Natural killer cell (primary cell): ENCODE measurements around the gene ZNF181. TPM values are rescaled to one million over a fixed set of nuclear protein-coding genes. Genes with fewer than 3 reads are reported as not detected.

Source experiments
- ATAC-seq, 3 donors: fragments of 150-1000 bp in 2 of 3; fragments of 200-7000 bp in 1 of 3; cut with Tn5 transposase; 1 replicate in 1 of 3; 2 replicates in 2 of 3; pipeline ENCODE4 v1.10.0; 2021; ENCODE audit warnings: mild to moderate bottlenecking in 2 of 3, moderate library complexity in 2 of 3
- DNase-seq, 2 donors: peaks; one replicate each; pipeline versions ENCODE4 v3.0.0 to v3.0.0-alpha.2; 2013 to 2021; ENCODE audit warnings: mixed read lengths in 1 of 2
- H3K27ac ChIP-seq: one replicate; pipeline ENCODE4 v1.5.1; 2013; ENCODE audit warnings: mild to moderate bottlenecking, low read length
- H3K27me3 ChIP-seq: one replicate; pipeline ENCODE4 v1.6.1; 2013; ENCODE audit warnings: low read length; ENCODE audit not compliant: control insufficient read depth, insufficient read depth
- H3K36me3 ChIP-seq: one replicate; pipeline ENCODE4 v1.6.1; 2013; ENCODE audit warnings: low read length; ENCODE audit not compliant: control insufficient read depth, insufficient read depth
- H3K4me1 ChIP-seq: one replicate; pipeline ENCODE4 v1.6.1; 2013; ENCODE audit warnings: low read length; ENCODE audit not compliant: control insufficient read depth, insufficient read depth
- H3K4me3 ChIP-seq: one replicate; pipeline ENCODE4 v1.5.1; 2013; ENCODE audit warnings: low read length
- H3K9me3 ChIP-seq: one replicate; pipeline ENCODE4 v1.6.1; 2013; ENCODE audit warnings: low read length; ENCODE audit not compliant: control insufficient read depth, insufficient read depth
- H3K27ac Mint-ChIP-seq, 2 donors: one replicate each; pipeline ENCODE4 v1.8.0; 2022; ENCODE audit warnings: mild to moderate bottlenecking in 2 of 2, mixed read lengths in 2 of 2, moderate library complexity in 1 of 2
- H3K27me3 Mint-ChIP-seq, 2 donors: one replicate each; pipeline ENCODE4 v1.8.0; 2022; ENCODE audit warnings: low read depth in 2 of 2, mixed read lengths in 2 of 2
- H3K36me3 Mint-ChIP-seq: one replicate; pipeline ENCODE4 v1.8.0; 2022; ENCODE audit warnings: mixed read lengths
- H3K4me1 Mint-ChIP-seq, 2 donors: one replicate each; pipeline ENCODE4 v1.8.0; 2022; ENCODE audit warnings: mixed read lengths in 2 of 2
- H3K4me3 Mint-ChIP-seq: one replicate; pipeline ENCODE4 v1.8.0; 2022; ENCODE audit warnings: mild to moderate bottlenecking, moderate library complexity, mixed read lengths
- H3K9me3 Mint-ChIP-seq, 2 donors: one replicate each; pipeline ENCODE4 v1.8.0; 2022; ENCODE audit warnings: mixed read lengths in 2 of 2
- CTCF ChIP-seq: fragments of 200-600 bp; IDR thresholded peaks from one replicate; pipeline ENCODE4 v1.8.0; 2022; ENCODE audit warnings: antibody characterized with exemption
- WGBS: methylation state at CpG from one replicate; pipeline ENCODE4 v1.1.7; 2013; ENCODE audit warnings: missing lambda C conversion rate; ENCODE audit not compliant: insufficient coverage; 5-methylcytosine and 5-hydroxymethylcytosine counted together
- intact Hi-C: fragments of 100-400 bp; cut with micrococcal nuclease; formaldehyde crosslinking; loops from one replicate; pipeline ENCODE4 v1.14.2; 2022
- total RNA-seq, 4 donors: library from RNA; stranded (reverse); fragments of 120-200 nt in 1 of 4; gene quantifications; one replicate each; pipeline versions ENCODE4 v1.2.3 to v1.2.4, GENCODE V29; 2013 to 2022

Gene ZNF181
- total RNA-seq, 3 donors from 2014 or later (not counting 1 experiment from before 2014, with no cell fraction given): 3.2 to 3.7 (median 3.5) TPM

GRCh38 chr19:34711890-34712289 is 22.2 kb upstream of the ZNF181 start:
- Histone ChIP-seq H3K9me3 (peaks cover 8% of the 10 kb centered on the region), H3K36me3 (no peaks in the 10 kb centered on the region), H3K4me3 (no peak overlapping the region), H3K4me1 (no peaks in the 10 kb centered on the region), H3K27ac (no peak overlapping the region), H3K27me3 (peaks cover 2% of the 10 kb centered on the region)
- H3K4me3 Mint-ChIP-seq: no peak overlapping the region
- no peak overlapping the region for H3K27ac Mint-ChIP-seq
- WGBS: 67% methylated on average over 4 of the region's 6 CpGs
- peaks cover 0 to 5% of the 10 kb centered on the region in 2 donors for H3K9me3 Mint-ChIP-seq
- ATAC-seq (no peak), DNase-seq (no peak)
- peaks cover 6% of the 10 kb centered on the region in 2 donors for H3K4me1 Mint-ChIP-seq
- peaks cover 20 to 39% of the 10 kb centered on the region in 2 donors for H3K27me3 Mint-ChIP-seq
- TF ChIP-seq CTCF: no peak
- H3K36me3 Mint-ChIP-seq: peaks cover 4% of the 10 kb centered on the region
- intact Hi-C loops: loop anchor here (1.0 kb wide), 2 partner anchors 73 to 211 kb away; no protein-coding TSS in a partner anchor

GRCh38 chr19:34712395-34713261 is 21.4 kb upstream of the ZNF181 start:
- Mint-ChIP-seq H3K4me1 (peaks cover 6% of the 10 kb centered on the region in 2 donors), H3K4me3 (no peak overlapping the region), H3K27ac (no peak overlapping the region), H3K27me3 (peaks cover 21 to 46% of the 10 kb centered on the region in 2 donors), H3K36me3 (no peaks in the 10 kb centered on the region), H3K9me3 (peaks cover 0 to 5% of the 10 kb centered on the region in 2 donors)
- Histone ChIP-seq H3K4me1 (no peaks in the 10 kb centered on the region), H3K27me3 (peaks cover 2% of the 10 kb centered on the region), H3K27ac (no peak overlapping the region), H3K4me3 (no peak overlapping the region), H3K9me3 (peaks cover 8% of the 10 kb centered on the region), H3K36me3 (no peaks in the 10 kb centered on the region)
- 39% methylated on average over 11 of the region's 11 CpGs for whole genome bisulfite sequencing
- DNase-seq: peak; percentile 28 to 91
- TF ChIP-seq CTCF: peak; percentile 75
- intact Hi-C loops: loop anchor here (1.0 kb wide), 2 partner anchors 73 to 211 kb away; no protein-coding TSS in a partner anchor
- peak; percentile 69 to 80 (median 70) for ATAC-seq

- Mint-ChIP-seq H3K27me3 (peaks cover 27 to 52% of the 10 kb centered on the region in 2 donors), H3K4me3 (no peak overlapping the region), H3K4me1 (peaks cover 6% of the 10 kb centered on the region in 2 donors), H3K36me3 (no peaks in the 10 kb centered on the region), H3K27ac (no peak overlapping the region), H3K9me3 (peaks cover 0 to 5% of the 10 kb centered on the region in 2 donors)
- Histone ChIP-seq H3K27ac (no peak overlapping the region), H3K36me3 (no peaks in the 10 kb centered on the region), H3K27me3 (peaks cover 3% of the 10 kb centered on the region), H3K4me3 (no peak overlapping the region), H3K9me3 (peaks cover 8% of the 10 kb centered on the region), H3K4me1 (no peaks in the 10 kb centered on the region)
- TF ChIP-seq CTCF: no peak
- WGBS: 92% methylated on average over 2 of the region's 2 CpGs
- intact Hi-C loops: no loop called here
- DNase-seq (no peak), ATAC-seq (no peak)
Observed at GRCh38 chr19:34713262-34713637, 20.8 kb upstream of the ZNF181 start.
